GM21619 (cell line): ENCODE data around the gene CA14.
"Not testable (repeated sequence)": the region's sequence is repeated elsewhere in the genome, so short reads cannot be mapped to it uniquely, and the experiment has no call there.

Source experiments
- ATAC-seq: cut with Tn5 transposase; IDR thresholded peaks from one replicate; pipeline ENCODE4 v1.9.1; 2021; ENCODE audit not compliant: unreplicated experiment

Gene CA14

GRCh38 chr1:150257624-150258585 is at the start of gene CA14:
Gene CA14 (plus strand): TSS chr1:150257774. CDS start chr1:150258129, 355 bp downstream.
- ATAC-seq: no peak

- not testable (repeated sequence) for ATAC-seq
Measured at GRCh38 chr1:150208460-150208859, 49.1 kb upstream of the CA14 start.

- no peak for ATAC-seq
Measured at GRCh38 chr1:150210091-150210490, 47.5 kb upstream of the CA14 start.

GRCh38 chr1:150210706-150211105 is 46.9 kb upstream of the CA14 start:
- ATAC-seq: no peak

GRCh38 chr1:150212070-150212469 is 45.5 kb upstream of the CA14 start:
- no peak for ATAC-seq

GRCh38 chr1:150213170-150214098 is 44.1 kb upstream of the CA14 start:
- peak; percentile 94 for ATAC-seq

- ATAC-seq: not testable (repeated sequence)
Measured at GRCh38 chr1:150214099-150214756, 43.3 kb upstream of the CA14 start.

GRCh38 chr1:150215855-150216254 is 41.7 kb upstream of the CA14 start:
- ATAC-seq: not testable (repeated sequence)

GRCh38 chr1:150221552-150221951 is 36.0 kb upstream of the CA14 start:
- ATAC-seq: no peak

- no peak for ATAC-seq
Measured at GRCh38 chr1:150224983-150225382, 32.6 kb upstream of the CA14 start.

- ATAC-seq: no peak
Measured at GRCh38 chr1:150225546-150225945, 32.0 kb upstream of the CA14 start.

- ATAC-seq: no peak
Measured at GRCh38 chr1:150226486-150226885, 31.1 kb upstream of the CA14 start.

GRCh38 chr1:150227228-150227627 is 30.3 kb upstream of the CA14 start:
- ATAC-seq: no peak

GRCh38 chr1:150228246-150228645 is 29.3 kb upstream of the CA14 start:
- not testable (repeated sequence) for ATAC-seq

GRCh38 chr1:150232921-150233320 is 24.7 kb upstream of the CA14 start:
- not testable (repeated sequence) for ATAC-seq

GRCh38 chr1:150233359-150234308 is 23.9 kb upstream of the CA14 start:
- ATAC-seq: no peak

GRCh38 chr1:150234309-150234565 is 23.3 kb upstream of the CA14 start:
- no peak for ATAC-seq

GRCh38 chr1:150234566-150235293 is 22.8 kb upstream of the CA14 start:
- peak; percentile 46 for ATAC-seq

- no peak for ATAC-seq
Measured at GRCh38 chr1:150235294-150235851, 22.2 kb upstream of the CA14 start.
